Measurements from ENCODE around the gene STING1.

DNA sequence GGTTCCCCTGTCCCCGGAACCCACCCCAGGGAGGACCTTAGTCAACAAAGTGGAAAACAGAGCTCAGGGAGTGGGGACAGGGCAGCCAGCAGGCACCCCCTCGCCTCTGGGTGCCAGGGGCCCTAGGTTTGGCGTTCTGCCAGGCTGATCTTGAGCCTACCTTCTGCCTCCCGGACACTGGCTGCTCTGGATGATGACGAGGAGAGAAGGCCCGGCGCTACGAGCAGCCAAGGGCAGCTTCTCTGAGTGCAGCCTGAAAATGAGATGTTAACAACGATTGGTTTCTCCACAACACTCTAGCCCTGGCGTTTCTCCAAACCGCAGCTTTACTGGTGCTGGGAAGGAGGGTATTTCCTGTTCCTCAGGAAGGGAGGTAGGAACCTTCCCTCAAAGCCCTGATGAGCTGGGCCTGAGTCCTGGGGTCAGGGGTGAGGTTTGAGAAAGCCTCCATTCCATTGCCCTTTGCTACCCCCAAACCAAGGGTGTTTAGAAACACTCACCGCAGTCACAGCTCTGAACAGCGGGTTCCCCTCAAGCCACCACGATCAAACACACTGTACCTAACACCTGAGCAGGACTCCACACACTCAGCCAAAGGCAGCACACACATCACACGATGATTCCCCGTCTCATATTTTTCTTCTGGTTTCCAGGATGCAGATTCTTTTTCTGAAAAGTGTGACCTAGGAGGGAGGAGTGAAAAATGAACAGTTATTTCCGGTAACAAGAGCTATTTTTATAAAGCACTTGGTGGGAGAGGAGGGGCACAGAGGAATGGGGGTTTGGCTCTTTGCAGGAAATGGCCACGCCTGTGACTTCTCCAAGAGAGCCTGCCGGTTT, at the start of gene STING1:
- TF ChIP-seq, protein P1, sequence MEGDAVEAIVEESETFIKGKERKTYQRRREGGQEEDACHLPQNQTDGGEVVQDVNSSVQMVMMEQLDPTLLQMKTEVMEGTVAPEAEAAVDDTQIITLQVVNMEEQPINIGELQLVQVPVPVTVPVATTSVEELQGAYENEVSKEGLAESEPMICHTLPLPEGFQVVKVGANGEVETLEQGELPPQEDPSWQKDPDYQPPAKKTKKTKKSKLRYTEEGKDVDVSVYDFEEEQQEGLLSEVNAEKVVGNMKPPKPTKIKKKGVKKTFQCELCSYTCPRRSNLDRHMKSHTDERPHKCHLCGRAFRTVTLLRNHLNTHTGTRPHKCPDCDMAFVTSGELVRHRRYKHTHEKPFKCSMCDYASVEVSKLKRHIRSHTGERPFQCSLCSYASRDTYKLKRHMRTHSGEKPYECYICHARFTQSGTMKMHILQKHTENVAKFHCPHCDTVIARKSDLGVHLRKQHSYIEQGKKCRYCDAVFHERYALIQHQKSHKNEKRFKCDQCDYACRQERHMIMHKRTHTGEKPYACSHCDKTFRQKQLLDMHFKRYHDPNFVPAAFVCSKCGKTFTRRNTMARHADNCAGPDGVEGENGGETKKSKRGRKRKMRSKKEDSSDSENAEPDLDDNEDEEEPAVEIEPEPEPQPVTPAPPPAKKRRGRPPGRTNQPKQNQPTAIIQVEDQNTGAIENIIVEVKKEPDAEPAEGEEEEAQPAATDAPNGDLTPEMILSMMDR (optimal IDR thresholded peaks at IDR 0.05 in 1 of 3, IDR thresholded peaks at IDR 0.05 in 1 of 3, conservative IDR thresholded peaks at IDR 0.05 in 1 of 3; ENCODE audit: extremely low read depth in 1 of 3, insufficient read depth in 2 of 3, low read length in 3 of 3) = no peak
- TF ChIP-seq EZH2 (IDR thresholded peaks at IDR 0.05; ENCODE audit: low read length) = no peak
